ENCODE data around the gene LDHAL6B. TPM values are rescaled to one million over a fixed set of nuclear protein-coding genes. Genes with fewer than 3 reads are reported as not detected.
A peak's percentile ranks its signal among the peaks of the same experiment; 100 is the strongest.

LDHAL6B gene
- total and polyA plus RNA-seq, 2 experiments from 2014 or later: not detected

- ATAC-seq: no peak
- DNase-seq (ENCODE audit: low spot score): no peak
- TF ChIP-seq ZNF114 (CRISPR knock-in tag; IDR thresholded peaks at IDR 0.05): no peak
- Mint-ChIP-seq H3K27me3 (ENCODE audit: insufficient read depth, low read depth, poor library complexity) (peaks cover 2% of the 10 kb centered on the region), H3K4me1 (peaks cover 20% of the 10 kb centered on the region), H3K4me3 (no peak overlapping the region), H3K27ac (peak overlapping the region; percentile 77; the same call in 1 of the 2 replicates), H3K9me3 (no peaks in the 10 kb centered on the region), H3K36me3 (ENCODE audit: low read depth) (peaks cover 10% of the 10 kb centered on the region; the same call in 2 of the 3 replicates)
- peaks cover 6% of the 10 kb centered on the region; the same call in 1 of the 2 replicates for H3K36me3 ChIP-seq (ENCODE audit: insufficient read depth)
- H2AFZ ChIP-seq: no peak overlapping the region
- H3K4me2 ChIP-seq: no peak overlapping the region
- H3K4me3 ChIP-seq: no peak overlapping the region
- no peaks in the 10 kb centered on the region for H3K79me2 ChIP-seq (replicated peaks; ENCODE audit: insufficient read depth)
- no peaks in the 10 kb centered on the region for H3K9me2 ChIP-seq (ENCODE audit: insufficient read depth)
- peak overlapping the region; percentile 39; the same call in 1 of the 2 replicates for H3K27ac ChIP-seq (ENCODE audit: low read depth)
- no peaks in the 10 kb centered on the region for H3F3A ChIP-seq (replicated peaks; ENCODE audit: low read depth)
- H4K20me1 ChIP-seq (replicated peaks; ENCODE audit: insufficient read depth): 0 out of 2 replicates have a peak, but pooled peaks cover 3% of the 10 kb centered on the region
- peaks cover 8% of the 10 kb centered on the region; the same call in 1 of the 2 replicates for H3K4me1 ChIP-seq (ENCODE audit: insufficient read depth)
- no peaks in the 10 kb centered on the region for H3K27me3 ChIP-seq (ENCODE audit: insufficient read depth)
Measured at GRCh38 chr15:59229015-59229414, 22.4 kb downstream of the LDHAL6B start.

DNA sequence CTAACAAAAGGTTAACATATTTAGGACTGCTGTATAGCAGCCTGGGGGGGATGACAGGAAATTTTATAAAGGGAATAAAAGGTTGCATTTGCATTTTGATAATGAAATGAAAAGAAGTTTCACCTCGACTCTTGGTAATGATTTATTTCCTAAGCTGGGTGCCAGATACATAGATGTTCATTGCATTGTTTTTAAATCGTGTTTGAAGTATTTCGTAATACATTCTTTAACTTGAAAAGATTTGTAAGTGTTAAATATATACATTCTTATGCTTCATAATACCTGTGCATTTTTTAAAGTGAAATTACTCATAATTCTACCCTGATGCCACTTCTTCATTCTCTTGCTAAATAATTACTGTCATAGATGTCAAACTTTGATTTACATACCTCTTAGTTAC lies 22.8 kb downstream of the LDHAL6B start:
- Histone ChIP-seq H3K36me3 (ENCODE audit: insufficient read depth) (peaks cover 6% of the 10 kb centered on the region; the same call in 1 of the 2 replicates), H3K9me2 (ENCODE audit: insufficient read depth) (no peaks in the 10 kb centered on the region), H3F3A (replicated peaks; ENCODE audit: low read depth) (no peaks in the 10 kb centered on the region), H3K27ac (ENCODE audit: low read depth) (peak overlapping the region; percentile 39; the same call in 1 of the 2 replicates), H3K4me2 (no peak overlapping the region), H3K79me2 (replicated peaks; ENCODE audit: insufficient read depth) (no peaks in the 10 kb centered on the region), H2AFZ (no peak overlapping the region), H3K4me3 (no peak overlapping the region), H3K27me3 (ENCODE audit: insufficient read depth) (no peaks in the 10 kb centered on the region), H4K20me1 (replicated peaks; ENCODE audit: insufficient read depth) (0 out of 2 replicates have a peak, but pooled peaks cover 3% of the 10 kb centered on the region), H3K4me1 (ENCODE audit: insufficient read depth) (peaks cover 8% of the 10 kb centered on the region; the same call in 1 of the 2 replicates)
- peaks cover 10% of the 10 kb centered on the region; the same call in 2 of the 3 replicates for H3K36me3 Mint-ChIP-seq (ENCODE audit: low read depth)
- ATAC-seq (no peak), DNase-seq (ENCODE audit: low spot score) (no peak)
- no peak overlapping the region for H3K27ac Mint-ChIP-seq
- H3K9me3 Mint-ChIP-seq: no peaks in the 10 kb centered on the region
- no peak overlapping the region for H3K4me3 Mint-ChIP-seq
- peaks cover 20% of the 10 kb centered on the region for H3K4me1 Mint-ChIP-seq
- peaks cover 2% of the 10 kb centered on the region for H3K27me3 Mint-ChIP-seq (ENCODE audit: insufficient read depth, low read depth, poor library complexity)
- TF ChIP-seq POLR2AphosphoS5 (IDR thresholded peaks at IDR 0.05; ENCODE audit: low read depth) (no peak), EZH2 (IDR thresholded peaks at IDR 0.05; ENCODE audit: low read depth, unreplicated experiment) (no peak), ZNF114 (CRISPR knock-in tag; IDR thresholded peaks at IDR 0.05) (no peak), ETS1 (IDR thresholded peaks at IDR 0.05) (no peak), JUNB (IDR thresholded peaks at IDR 0.05; ENCODE audit: unreplicated experiment) (no peak), ZNF462 (CRISPR knock-in tag; IDR thresholded peaks at IDR 0.05) (no peak), NANOG (IDR thresholded peaks at IDR 0.05; ENCODE audit: borderline replicate concordance) (no peak), REST (IDR thresholded peaks at IDR 0.05; ENCODE audit: unreplicated experiment) (no peak)
- TF ChIP-seq, protein P1, sequence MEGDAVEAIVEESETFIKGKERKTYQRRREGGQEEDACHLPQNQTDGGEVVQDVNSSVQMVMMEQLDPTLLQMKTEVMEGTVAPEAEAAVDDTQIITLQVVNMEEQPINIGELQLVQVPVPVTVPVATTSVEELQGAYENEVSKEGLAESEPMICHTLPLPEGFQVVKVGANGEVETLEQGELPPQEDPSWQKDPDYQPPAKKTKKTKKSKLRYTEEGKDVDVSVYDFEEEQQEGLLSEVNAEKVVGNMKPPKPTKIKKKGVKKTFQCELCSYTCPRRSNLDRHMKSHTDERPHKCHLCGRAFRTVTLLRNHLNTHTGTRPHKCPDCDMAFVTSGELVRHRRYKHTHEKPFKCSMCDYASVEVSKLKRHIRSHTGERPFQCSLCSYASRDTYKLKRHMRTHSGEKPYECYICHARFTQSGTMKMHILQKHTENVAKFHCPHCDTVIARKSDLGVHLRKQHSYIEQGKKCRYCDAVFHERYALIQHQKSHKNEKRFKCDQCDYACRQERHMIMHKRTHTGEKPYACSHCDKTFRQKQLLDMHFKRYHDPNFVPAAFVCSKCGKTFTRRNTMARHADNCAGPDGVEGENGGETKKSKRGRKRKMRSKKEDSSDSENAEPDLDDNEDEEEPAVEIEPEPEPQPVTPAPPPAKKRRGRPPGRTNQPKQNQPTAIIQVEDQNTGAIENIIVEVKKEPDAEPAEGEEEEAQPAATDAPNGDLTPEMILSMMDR (conservative IDR thresholded peaks at IDR 0.05; ENCODE audit: low read depth in 2 of 2): no peak
